Measurements from ENCODE around the gene RIOX2. TPM values are rescaled to one million over a fixed set of nuclear protein-coding genes. Genes with fewer than 3 reads are reported as not detected.

RIOX2 gene
- total and polyA plus RNA-seq, 12 donors = 8.4 to 48.0 (median 19.5) TPM

DNA sequence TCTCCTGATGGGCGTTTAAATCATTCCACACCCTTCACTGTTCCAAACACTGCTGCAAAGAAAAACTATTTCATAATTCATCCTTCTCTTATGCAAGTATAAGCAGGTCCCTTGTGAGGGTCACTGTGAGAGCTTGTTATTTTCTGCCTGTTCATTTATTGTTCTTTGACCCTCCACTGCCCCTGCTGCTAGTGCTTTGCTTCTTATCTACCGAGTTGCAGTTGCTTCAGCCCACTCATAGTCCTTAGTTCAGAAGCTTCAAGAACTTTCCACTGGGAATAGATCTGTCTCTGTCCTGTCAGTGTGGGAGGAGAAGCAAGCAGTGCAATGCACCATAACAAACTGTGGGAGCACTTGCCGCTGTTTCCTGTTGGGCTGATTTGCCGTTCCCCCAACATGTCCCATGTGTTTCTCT lies 39.8 kb downstream of the RIOX2 start:
- WGBS, 4 donors = 54 to 70% (median 57%) methylated on average over 4 of the region's 4 CpGs
- intact Hi-C loops (cut with DNase I) = no loop called here
- peaks cover 0 to 29% of the 10 kb centered on the region in 2 donors for H3K36me3 ChIP-seq (replicated peaks in 1 of 2)
- H3K27ac ChIP-seq = no peak overlapping the region
- DNase-seq = peak in 4 of 7 donors; percentile 23 to 57 (median 25)
- H3K4me3 ChIP-seq = no peak overlapping the region
- no peaks in the 10 kb centered on the region for H3K9me3 ChIP-seq (replicated peaks in 1 of 3)
- no peaks in the 10 kb centered on the region for H3K27me3 ChIP-seq
- TF ChIP-seq CTCF (IDR thresholded peaks at IDR 0.05) = no peak
- TF ChIP-seq POLR2A (IDR thresholded peaks at IDR 0.05) = no peak
- no peaks in the 10 kb centered on the region for H3K4me1 ChIP-seq (replicated peaks in 1 of 2)

DNA sequence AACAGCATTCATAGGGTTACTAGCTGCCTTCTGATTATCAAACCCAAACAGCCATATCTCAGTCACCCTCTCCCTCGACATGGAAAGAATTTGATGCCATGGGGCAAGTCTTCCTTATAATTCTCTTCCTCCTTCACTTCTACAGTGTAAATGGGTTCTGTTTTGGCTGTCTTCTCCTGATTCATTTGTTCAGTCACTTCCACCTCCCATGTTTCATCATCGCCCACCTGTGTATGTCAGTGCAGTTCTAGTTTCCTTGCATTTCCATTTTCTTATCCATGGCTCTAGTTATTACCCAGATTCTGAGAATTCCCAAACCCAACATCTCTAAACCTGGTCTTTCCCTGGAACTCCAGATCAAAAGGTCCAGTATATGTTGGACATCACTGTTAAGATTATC lies 41.0 kb downstream of the RIOX2 start:
- intact Hi-C loops (cut with DNase I) = no loop called here

DNA sequence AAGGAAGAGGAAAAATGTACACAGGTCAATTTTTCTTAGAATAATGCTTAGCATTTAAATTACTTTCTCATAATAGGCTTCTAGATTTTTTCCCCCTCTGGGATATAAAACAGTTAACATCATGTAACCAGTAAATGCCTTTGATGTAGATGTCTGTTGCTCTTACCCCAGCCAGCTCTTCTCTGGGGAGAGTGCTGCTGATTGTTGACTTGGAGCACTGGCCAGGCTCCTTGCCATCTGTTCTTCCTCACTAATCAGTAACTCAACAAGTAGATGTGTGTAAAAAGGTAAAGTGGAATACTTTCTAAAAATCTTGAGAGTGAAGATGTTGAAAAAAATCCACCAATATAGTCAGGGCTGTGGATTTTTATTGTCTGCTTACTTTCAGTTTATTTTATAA lies 42.2 kb downstream of the RIOX2 start:
- intact Hi-C loops (cut with DNase I) = no loop called here
- TF ChIP-seq POLR2A (IDR thresholded peaks at IDR 0.05) = no peak
- no peak for TF ChIP-seq CTCF (IDR thresholded peaks at IDR 0.05)
- no peaks in the 10 kb centered on the region for H3K4me1 ChIP-seq (replicated peaks in 1 of 2)
- peaks cover 0 to 14% of the 10 kb centered on the region in 2 donors for H3K36me3 ChIP-seq (replicated peaks in 1 of 2)
- H3K27ac ChIP-seq = no peak overlapping the region
- no peak overlapping the region for H3K4me3 ChIP-seq
- no peaks in the 10 kb centered on the region for H3K27me3 ChIP-seq
- no peaks in the 10 kb centered on the region for H3K9me3 ChIP-seq (replicated peaks in 1 of 3)
- DNase-seq = no peak

More for the DNA sequence above, 41.0 kb downstream of the RIOX2 start:
- no peak for TF ChIP-seq CTCF (IDR thresholded peaks at IDR 0.05)
- TF ChIP-seq POLR2A (IDR thresholded peaks at IDR 0.05) = no peak
- WGBS, 4 donors = 47 to 73% (median 58%) methylated on average over 2 of the region's 2 CpGs
- no peaks in the 10 kb centered on the region for H3K4me1 ChIP-seq (replicated peaks in 1 of 2)
- H3K4me3 ChIP-seq = no peak overlapping the region
- no peak for DNase-seq
- no peaks in the 10 kb centered on the region for H3K9me3 ChIP-seq (replicated peaks in 1 of 3)
- H3K27me3 ChIP-seq = no peaks in the 10 kb centered on the region
- peaks cover 0 to 21% of the 10 kb centered on the region in 2 donors for H3K36me3 ChIP-seq (replicated peaks in 1 of 2)
- no peak overlapping the region for H3K27ac ChIP-seq

DNA sequence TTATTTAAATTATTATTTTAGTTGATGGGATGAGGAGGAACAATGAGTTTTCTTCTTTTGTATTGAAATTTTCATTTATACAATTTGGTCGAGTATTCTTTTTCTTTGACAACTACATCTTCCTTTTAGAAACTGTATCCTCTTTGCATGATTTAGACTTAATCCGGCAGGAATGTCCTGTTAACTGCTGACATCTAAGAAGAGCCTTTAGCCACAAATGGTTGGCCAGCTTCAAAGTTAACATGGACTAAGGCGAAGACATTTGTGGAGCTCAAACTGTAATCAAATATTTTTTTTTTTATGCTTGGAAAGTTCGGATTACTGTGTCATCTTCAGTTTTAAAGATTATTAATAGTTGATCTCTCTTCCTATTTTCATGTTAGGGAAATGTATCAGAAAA lies 43.2 kb downstream of the RIOX2 start:
- H3K4me3 ChIP-seq = no peak overlapping the region
- H3K27ac ChIP-seq = no peak overlapping the region
- TF ChIP-seq POLR2A (IDR thresholded peaks at IDR 0.05) = no peak
- TF ChIP-seq CTCF (IDR thresholded peaks at IDR 0.05) = no peak
- peaks cover 0 to 9% of the 10 kb centered on the region in 2 donors for H3K36me3 ChIP-seq (replicated peaks in 1 of 2)
- WGBS, 4 donors = 82 to 89% (median 87%) methylated on average over 4 of the region's 4 CpGs
- H3K4me1 ChIP-seq (replicated peaks in 1 of 2) = no peaks in the 10 kb centered on the region
- no peak for DNase-seq
- no peaks in the 10 kb centered on the region for H3K9me3 ChIP-seq (replicated peaks in 1 of 3)
- intact Hi-C loops (cut with DNase I) = no loop called here
- no peaks in the 10 kb centered on the region for H3K27me3 ChIP-seq
